Neural crest cell (in vitro differentiated cells): Measurements from ENCODE around the gene RBM5. TPM values are rescaled to one million over a fixed set of nuclear protein-coding genes. Genes with fewer than 3 reads are reported as not detected.
A peak's percentile ranks its signal among the peaks of the same experiment; 100 is the strongest.

Experiments used
- DNase-seq: peaks from one replicate; pipeline ENCODE4 v3.0.0; 2021; ENCODE audit warnings: low read depth, mixed read lengths, low spot score
- H3K27ac Mint-ChIP-seq: one replicate; pipeline ENCODE4 v1.8.0; 2021; ENCODE audit warnings: mild to moderate bottlenecking, mixed read lengths; ENCODE audit not compliant: unreplicated experiment
- H3K27me3 Mint-ChIP-seq: 2 replicates; pipeline ENCODE4 v1.8.0; 2021; ENCODE audit warnings: low read depth, mild to moderate bottlenecking, mixed read lengths
- H3K36me3 Mint-ChIP-seq: 2 replicates; pipeline ENCODE4 v1.8.0; 2021; ENCODE audit warnings: low read depth, mild to moderate bottlenecking, mixed read lengths
- H3K4me1 Mint-ChIP-seq: 2 replicates; pipeline ENCODE4 v1.8.0; 2021; ENCODE audit warnings: mixed read lengths
- H3K4me3 Mint-ChIP-seq: one replicate; pipeline ENCODE4 v1.8.0; 2021; ENCODE audit warnings: mild to moderate bottlenecking, mixed read lengths
- H3K9me3 Mint-ChIP-seq: 2 replicates; pipeline ENCODE4 v1.8.0; 2021; ENCODE audit warnings: mixed read lengths
- total RNA-seq: library from RNA; stranded (reverse); gene quantifications from 2 replicates; pipeline ENCODE4 v1.2.1, GENCODE V29; 2021
- TF ChIP-seq, protein P1 (sequence below): fragments of 200-600 bp; sonication (generic); conservative IDR thresholded peaks from 2 replicates; pipeline ENCODE4 v1.5.0; 2021; ENCODE audit warnings: antibody characterized with exemption, mild to moderate bottlenecking

Gene RBM5
- total RNA-seq, 1 donor from 2014 or later: 193 TPM

- TF ChIP-seq, protein P1, sequence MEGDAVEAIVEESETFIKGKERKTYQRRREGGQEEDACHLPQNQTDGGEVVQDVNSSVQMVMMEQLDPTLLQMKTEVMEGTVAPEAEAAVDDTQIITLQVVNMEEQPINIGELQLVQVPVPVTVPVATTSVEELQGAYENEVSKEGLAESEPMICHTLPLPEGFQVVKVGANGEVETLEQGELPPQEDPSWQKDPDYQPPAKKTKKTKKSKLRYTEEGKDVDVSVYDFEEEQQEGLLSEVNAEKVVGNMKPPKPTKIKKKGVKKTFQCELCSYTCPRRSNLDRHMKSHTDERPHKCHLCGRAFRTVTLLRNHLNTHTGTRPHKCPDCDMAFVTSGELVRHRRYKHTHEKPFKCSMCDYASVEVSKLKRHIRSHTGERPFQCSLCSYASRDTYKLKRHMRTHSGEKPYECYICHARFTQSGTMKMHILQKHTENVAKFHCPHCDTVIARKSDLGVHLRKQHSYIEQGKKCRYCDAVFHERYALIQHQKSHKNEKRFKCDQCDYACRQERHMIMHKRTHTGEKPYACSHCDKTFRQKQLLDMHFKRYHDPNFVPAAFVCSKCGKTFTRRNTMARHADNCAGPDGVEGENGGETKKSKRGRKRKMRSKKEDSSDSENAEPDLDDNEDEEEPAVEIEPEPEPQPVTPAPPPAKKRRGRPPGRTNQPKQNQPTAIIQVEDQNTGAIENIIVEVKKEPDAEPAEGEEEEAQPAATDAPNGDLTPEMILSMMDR: no peak
- H3K4me1 Mint-ChIP-seq: peaks cover 17% of the 10 kb centered on the region
- DNase-seq: no peak
- no peaks in the 10 kb centered on the region for H3K9me3 Mint-ChIP-seq
- peaks cover 31% of the 10 kb centered on the region for H3K27me3 Mint-ChIP-seq
- no peak overlapping the region for H3K4me3 Mint-ChIP-seq
- no peak overlapping the region for H3K27ac Mint-ChIP-seq
- no peaks in the 10 kb centered on the region for H3K36me3 Mint-ChIP-seq
Measured at GRCh38 chr3:50160561-50160983, 71.9 kb downstream of the RBM5 start.

DNA sequence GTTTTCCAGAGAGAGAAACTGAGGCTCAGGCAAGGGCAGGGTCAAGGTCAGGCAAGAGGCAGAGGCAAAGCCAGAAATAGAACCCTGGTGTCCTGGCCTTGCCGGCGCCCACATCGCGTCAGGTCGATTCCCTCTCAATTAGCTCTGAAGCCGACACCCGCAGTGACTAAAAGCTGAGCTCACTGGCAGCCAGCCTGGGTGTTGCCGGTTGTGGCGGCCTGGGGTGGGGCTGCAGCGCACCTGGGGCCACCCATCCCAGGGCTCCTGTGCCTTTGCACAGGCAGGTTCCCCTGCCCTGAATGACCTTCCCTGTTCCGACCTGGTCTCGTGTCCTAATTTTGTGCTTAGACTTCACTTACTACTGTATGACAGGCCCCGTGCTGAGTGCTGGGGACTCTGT, 72.6 kb downstream of the RBM5 start:
- Mint-ChIP-seq H3K27ac (no peak overlapping the region), H3K9me3 (no peaks in the 10 kb centered on the region), H3K4me1 (peaks cover 14% of the 10 kb centered on the region), H3K4me3 (no peak overlapping the region), H3K27me3 (peaks cover 23% of the 10 kb centered on the region), H3K36me3 (no peaks in the 10 kb centered on the region)
- TF ChIP-seq, protein P1: no peak
- no peak for DNase-seq

DNA sequence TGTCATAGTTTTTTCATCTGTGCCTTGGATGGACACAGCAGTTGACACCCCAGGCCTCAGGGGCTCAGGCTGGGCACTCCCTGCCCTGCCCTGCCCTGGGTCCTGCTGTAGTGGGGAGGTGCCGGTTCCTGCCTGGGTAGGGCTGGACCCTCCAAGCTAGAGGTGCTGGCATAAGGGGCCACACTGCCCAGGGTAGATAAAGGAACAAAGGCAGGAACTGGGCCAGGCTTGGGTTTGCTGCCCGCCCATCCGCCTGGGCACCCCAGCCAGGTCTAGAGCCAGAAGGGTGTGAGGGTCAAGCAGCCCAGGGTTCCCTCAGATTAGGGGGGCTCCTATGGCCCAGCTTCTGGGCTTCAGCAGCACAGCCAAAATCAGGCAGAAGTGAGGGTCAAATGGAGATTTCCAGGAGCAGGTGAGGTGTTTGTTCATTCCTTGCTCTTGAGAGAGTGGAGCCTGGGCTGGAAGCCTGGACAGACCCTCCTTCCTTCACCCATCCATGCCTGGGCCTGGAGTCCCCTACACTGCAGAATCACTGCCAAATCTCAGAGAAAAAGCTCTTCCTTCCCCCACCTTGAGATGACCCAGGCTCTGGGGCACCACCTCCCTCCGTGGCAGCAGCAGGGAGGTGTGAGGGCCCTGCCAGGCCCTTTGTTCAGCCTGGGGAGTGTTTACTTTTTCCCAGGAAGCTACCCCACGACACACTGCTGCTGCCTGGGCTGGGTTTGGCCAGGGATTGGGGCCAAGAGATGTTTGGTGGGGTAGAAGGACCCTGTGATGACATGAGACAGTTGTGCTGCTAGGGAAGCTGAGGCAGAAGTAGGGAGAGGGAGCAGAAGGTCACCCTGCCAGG, 73.5 kb downstream of the RBM5 start:
- peaks cover 22% of the 10 kb centered on the region for H3K4me1 Mint-ChIP-seq

GRCh38 chr3:50163572-50164455, 75.1 kb downstream of the RBM5 start:
- Mint-ChIP-seq H3K27ac (no peak overlapping the region), H3K4me1 (peaks cover 25% of the 10 kb centered on the region)

More for the DNA sequence above, 73.5 kb downstream of the RBM5 start:
- DNase-seq: no peak
- peak overlapping the region; percentile 32 for H3K27ac Mint-ChIP-seq
- H3K36me3 Mint-ChIP-seq: no peaks in the 10 kb centered on the region
- H3K4me3 Mint-ChIP-seq: no peak overlapping the region
- H3K9me3 Mint-ChIP-seq: no peaks in the 10 kb centered on the region
- peaks cover 14% of the 10 kb centered on the region for H3K27me3 Mint-ChIP-seq
- TF ChIP-seq, protein P1: no peak

GRCh38 chr3:50164481-50164880, 75.8 kb downstream of the RBM5 start:
- Mint-ChIP-seq H3K27ac (no peak overlapping the region), H3K9me3 (no peaks in the 10 kb centered on the region), H3K27me3 (no peaks in the 10 kb centered on the region), H3K36me3 (no peaks in the 10 kb centered on the region), H3K4me3 (no peak overlapping the region), H3K4me1 (peaks cover 27% of the 10 kb centered on the region)
- TF ChIP-seq, protein P1: no peak
- no peak for DNase-seq

More at GRCh38 chr3:50163572-50164455, 75.1 kb downstream of the RBM5 start:
- no peaks in the 10 kb centered on the region for H3K9me3 Mint-ChIP-seq
- no peaks in the 10 kb centered on the region for H3K36me3 Mint-ChIP-seq
- H3K4me3 Mint-ChIP-seq: no peak overlapping the region
- no peak for DNase-seq
- no peaks in the 10 kb centered on the region for H3K27me3 Mint-ChIP-seq
- TF ChIP-seq, protein P1: no peak
